Activated B cell treated with CpG ODN at 0.5 μM for 24 hours (primary cell): Measurements from ENCODE around the gene IPPK. TPM values are rescaled to one million over a fixed set of nuclear protein-coding genes. Genes with fewer than 3 reads are reported as not detected.
"Not testable (repeated sequence)": the region's sequence is repeated elsewhere in the genome, so short reads cannot be mapped to it uniquely, and the experiment has no call there.

Experiments
- ATAC-seq: fragments of 200-7000 bp; cut with Tn5 transposase; one replicate; pipeline ENCODE4 v1.10.0; 2021; ENCODE audit warnings: low read depth, mild to moderate bottlenecking, moderate library complexity
- CTCF ChIA-PET: fragments of 350-600 bp; sonication (Branson Sonifier 250); formaldehyde crosslinking; loops from one replicate; lab custom pipeline; 2021; ENCODE audit warnings: antibody characterized with exemption; lab: Charles Lee
- POLR2A ChIA-PET: fragments of 350-600 bp; sonication (Branson Sonifier 250); formaldehyde crosslinking; loops from one replicate; lab custom pipeline; 2021; ENCODE audit warnings: antibody characterized with exemption; lab: Charles Lee
- DNase-seq: peaks from one replicate; pipeline ENCODE4 v3.0.0; 2022
- H3K27ac Mint-ChIP-seq: one replicate; pipeline ENCODE4 v1.8.0; 2020; ENCODE audit warnings: mixed read lengths
- H3K27me3 Mint-ChIP-seq: one replicate; pipeline ENCODE4 v1.8.0; 2021; ENCODE audit warnings: mixed read lengths
- H3K36me3 Mint-ChIP-seq: one replicate; pipeline ENCODE4 v1.8.0; 2021; ENCODE audit warnings: low read depth, mixed read lengths
- H3K4me1 Mint-ChIP-seq: one replicate; pipeline ENCODE4 v1.8.0; 2021; ENCODE audit warnings: mixed read lengths
- H3K4me3 Mint-ChIP-seq: one replicate; pipeline ENCODE4 v1.8.0; 2020; ENCODE audit warnings: mild to moderate bottlenecking, mixed read lengths
- H3K9me3 Mint-ChIP-seq: one replicate; pipeline ENCODE4 v1.8.0; 2020; ENCODE audit warnings: mixed read lengths
- CTCF ChIP-seq: fragments of 200-600 bp; IDR thresholded peaks from one replicate; pipeline ENCODE4 v1.8.0; 2022; ENCODE audit warnings: antibody characterized with exemption, mild to moderate bottlenecking
- intact Hi-C: fragments of 100-400 bp; cut with micrococcal nuclease; formaldehyde crosslinking; loops from one replicate; pipeline ENCODE4 v1.15.1; 2024
- total RNA-seq: library from RNA; stranded (reverse); gene quantifications from 2 replicates; pipeline ENCODE4 v1.2.3, GENCODE V29; 2022

The IPPK gene
- total RNA-seq, 1 donor from 2014 or later: 9.7 TPM

- no peak overlapping the region for H3K27ac Mint-ChIP-seq
- ATAC-seq: no peak
- H3K9me3 Mint-ChIP-seq: no peaks in the 10 kb centered on the region
- H3K36me3 Mint-ChIP-seq: peaks cover 89% of the 10 kb centered on the region
- POLR2A ChIA-PET: no interaction called here
- intact Hi-C loops: loop anchor here (1.0 to 10.0 kb wide), 4 partner anchors 308 to 1719 kb away; partner anchors contain the start of genes CENPP and NOL8
- no peak for DNase-seq
- H3K27me3 Mint-ChIP-seq: no peaks in the 10 kb centered on the region
- H3K4me1 Mint-ChIP-seq: no peaks in the 10 kb centered on the region
- H3K4me3 Mint-ChIP-seq: no peak overlapping the region
- CTCF ChIA-PET: interaction anchor here (0.8 to 1.8 kb wide), 2 partner anchors 14 to 494 kb away, joined by 3 to 18 read pairs; no protein-coding TSS in a partner anchor
- no peak for TF ChIP-seq CTCF
These were observed 36.2 kb downstream of the IPPK start for GRCh38 chr9:92633614-92634278.

GRCh38 chr9:92632641-92633040 is 37.3 kb downstream of the IPPK start:
- Mint-ChIP-seq H3K4me3 (no peak overlapping the region), H3K27ac (no peak overlapping the region), H3K36me3 (peaks cover 89% of the 10 kb centered on the region), H3K9me3 (no peaks in the 10 kb centered on the region), H3K27me3 (no peaks in the 10 kb centered on the region), H3K4me1 (no peaks in the 10 kb centered on the region)
- intact Hi-C loops: loop anchor here (10.0 kb wide), 1 partner anchor 1718 kb away; no protein-coding TSS in a partner anchor
- ATAC-seq: no peak
- DNase-seq: no peak
- CTCF ChIA-PET: no interaction called here
- POLR2A ChIA-PET: no interaction called here
- no peak for TF ChIP-seq CTCF

GRCh38 chr9:92631452-92632343 is 38.2 kb downstream of the IPPK start:
- H3K4me3 Mint-ChIP-seq: no peak overlapping the region
- peaks cover 2% of the 10 kb centered on the region for H3K4me1 Mint-ChIP-seq
- H3K36me3 Mint-ChIP-seq: peaks cover 90% of the 10 kb centered on the region
- ATAC-seq (no peak), DNase-seq (no peak)
- no peak for TF ChIP-seq CTCF
- intact Hi-C loops: loop anchor here (10.0 kb wide), 1 partner anchor 1717 kb away; no protein-coding TSS in a partner anchor
- no peaks in the 10 kb centered on the region for H3K9me3 Mint-ChIP-seq
- H3K27me3 Mint-ChIP-seq: no peaks in the 10 kb centered on the region
- H3K27ac Mint-ChIP-seq: no peak overlapping the region
- CTCF ChIA-PET: no interaction called here
- POLR2A ChIA-PET: no interaction called here

- ChIA-PET POLR2A (no interaction called here), CTCF (no interaction called here)
- no peak overlapping the region for H3K4me3 Mint-ChIP-seq
- no peak overlapping the region for H3K27ac Mint-ChIP-seq
- H3K36me3 Mint-ChIP-seq: peaks cover 76% of the 10 kb centered on the region
- TF ChIP-seq CTCF: no peak
- ATAC-seq: no peak
- DNase-seq: no peak
- peaks cover 2% of the 10 kb centered on the region for H3K4me1 Mint-ChIP-seq
- intact Hi-C loops: no loop called here
- H3K9me3 Mint-ChIP-seq: no peaks in the 10 kb centered on the region
- H3K27me3 Mint-ChIP-seq: no peaks in the 10 kb centered on the region
These were observed 42.3 kb downstream of the IPPK start for GRCh38 chr9:92627651-92628050.

GRCh38 chr9:92626484-92626883 is 43.4 kb downstream of the IPPK start:
- ATAC-seq (no peak), DNase-seq (no peak)
- Mint-ChIP-seq H3K4me3 (no peak overlapping the region), H3K36me3 (peaks cover 73% of the 10 kb centered on the region), H3K4me1 (peaks cover 2% of the 10 kb centered on the region), H3K9me3 (no peaks in the 10 kb centered on the region), H3K27me3 (no peaks in the 10 kb centered on the region), H3K27ac (no peak overlapping the region)
- CTCF ChIA-PET: no interaction called here
- no peak for TF ChIP-seq CTCF
- intact Hi-C loops: no loop called here
- POLR2A ChIA-PET: no interaction called here

GRCh38 chr9:92623936-92624335 is 46.0 kb downstream of the IPPK start:
- H3K9me3 Mint-ChIP-seq, POLR2A ChIA-PET, H3K27me3 Mint-ChIP-seq, DNase-seq, ATAC-seq, H3K4me3 Mint-ChIP-seq, CTCF ChIA-PET, H3K4me1 Mint-ChIP-seq, H3K27ac Mint-ChIP-seq, intact Hi-C loops: not testable (repeated sequence)
- peaks cover 71% of the 10 kb centered on the region for H3K36me3 Mint-ChIP-seq
